ENCODE measurements around the gene MBD3L3.

DNA sequence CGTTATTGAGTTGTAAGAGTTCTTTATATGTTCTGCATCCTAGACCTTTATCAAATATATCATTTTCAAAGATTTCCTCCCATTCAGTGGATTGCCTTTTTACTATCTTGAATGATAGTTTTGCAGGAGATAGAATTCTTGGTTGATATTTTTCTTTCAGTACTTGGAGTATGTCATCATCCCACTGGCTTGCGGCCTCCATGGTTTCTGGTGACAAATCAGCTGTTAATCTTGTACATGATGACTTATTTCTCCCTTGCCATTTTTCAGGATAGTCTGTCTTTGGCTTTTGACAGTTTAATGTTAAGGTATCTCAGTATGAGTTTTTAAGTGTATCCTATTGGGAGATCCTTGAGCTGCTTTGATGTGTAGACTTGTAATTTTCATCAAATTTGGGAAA lies 19.5 kb upstream of the MBD3L3 start:
- TF ChIP-seq, protein P1, sequence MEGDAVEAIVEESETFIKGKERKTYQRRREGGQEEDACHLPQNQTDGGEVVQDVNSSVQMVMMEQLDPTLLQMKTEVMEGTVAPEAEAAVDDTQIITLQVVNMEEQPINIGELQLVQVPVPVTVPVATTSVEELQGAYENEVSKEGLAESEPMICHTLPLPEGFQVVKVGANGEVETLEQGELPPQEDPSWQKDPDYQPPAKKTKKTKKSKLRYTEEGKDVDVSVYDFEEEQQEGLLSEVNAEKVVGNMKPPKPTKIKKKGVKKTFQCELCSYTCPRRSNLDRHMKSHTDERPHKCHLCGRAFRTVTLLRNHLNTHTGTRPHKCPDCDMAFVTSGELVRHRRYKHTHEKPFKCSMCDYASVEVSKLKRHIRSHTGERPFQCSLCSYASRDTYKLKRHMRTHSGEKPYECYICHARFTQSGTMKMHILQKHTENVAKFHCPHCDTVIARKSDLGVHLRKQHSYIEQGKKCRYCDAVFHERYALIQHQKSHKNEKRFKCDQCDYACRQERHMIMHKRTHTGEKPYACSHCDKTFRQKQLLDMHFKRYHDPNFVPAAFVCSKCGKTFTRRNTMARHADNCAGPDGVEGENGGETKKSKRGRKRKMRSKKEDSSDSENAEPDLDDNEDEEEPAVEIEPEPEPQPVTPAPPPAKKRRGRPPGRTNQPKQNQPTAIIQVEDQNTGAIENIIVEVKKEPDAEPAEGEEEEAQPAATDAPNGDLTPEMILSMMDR (IDR thresholded peaks at IDR 0.05) = no peak
- TF ChIP-seq POLR2AphosphoS5 (IDR thresholded peaks at IDR 0.05; ENCODE audit: insufficient read depth in 1 of 2, low read depth in 1 of 2) (no peak), POLR2A (IDR thresholded peaks at IDR 0.05) (no peak)

Data from vagina (tissue), 2 donors.